Stimulated activated CD4-positive, alpha-beta T cell treated with anti-CD3 and anti-CD28 coated beads, Interleukin-1b, Interleukin-23, amount 100 ng/mL, for 4 hours (primary cell): Measurements from ENCODE around the gene RBM10.

Experiments
- DNase-seq, 2 donors: peaks; one replicate each; pipeline ENCODE4 v3.0.0-alpha.2; 2020; ENCODE audit warnings: low read depth in 2 of 2

Gene RBM10

DNA sequence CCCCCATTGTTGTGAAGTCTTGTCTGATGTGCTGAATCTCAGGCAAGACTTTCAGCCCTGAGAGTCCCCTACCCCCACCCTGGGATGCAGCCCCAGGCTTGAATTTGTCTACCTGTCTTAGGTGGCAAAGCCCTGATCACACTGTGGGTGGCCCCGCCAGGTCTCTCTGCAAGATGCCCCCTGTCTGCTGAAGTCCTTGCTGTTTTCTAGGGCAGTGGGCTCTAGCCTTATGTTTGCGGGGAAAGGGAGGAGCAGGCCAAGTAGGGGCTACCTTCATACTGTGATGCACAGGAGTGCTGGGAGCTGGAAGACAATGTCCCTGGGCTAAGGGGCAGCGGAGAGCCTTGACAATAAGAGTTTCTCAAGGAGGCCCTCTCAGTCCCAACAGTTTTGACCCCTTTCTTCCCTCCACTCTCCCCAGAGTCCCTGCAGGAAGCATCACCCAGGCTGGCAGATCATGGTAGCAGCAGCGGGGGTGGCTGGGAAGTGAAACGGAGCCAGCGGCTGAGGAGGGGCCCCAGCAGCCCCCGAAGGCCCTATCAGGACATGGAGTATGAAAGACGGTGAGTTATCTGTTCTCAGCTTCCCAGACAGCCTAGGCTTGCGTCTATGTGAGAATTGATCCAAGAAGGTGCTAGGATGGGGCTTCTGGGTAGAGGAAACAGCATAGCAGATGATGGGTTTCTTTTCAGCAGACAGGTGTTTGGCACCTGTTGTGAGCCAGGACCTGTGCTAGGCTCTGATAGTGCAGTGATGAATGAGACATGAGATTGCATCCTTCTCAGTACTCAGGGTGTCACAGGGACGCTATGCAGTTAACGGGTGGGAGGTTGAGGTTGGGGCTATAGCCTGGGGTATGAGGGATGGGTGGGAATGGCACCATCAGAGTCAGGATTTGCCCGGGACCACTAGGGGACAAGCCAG, 2.2 kb downstream of the RBM10 start:
- DNase-seq: no peak

GRCh38 chrX:47148946-47149345, 3.9 kb downstream of the RBM10 start:
- DNase-seq: no peak

DNA sequence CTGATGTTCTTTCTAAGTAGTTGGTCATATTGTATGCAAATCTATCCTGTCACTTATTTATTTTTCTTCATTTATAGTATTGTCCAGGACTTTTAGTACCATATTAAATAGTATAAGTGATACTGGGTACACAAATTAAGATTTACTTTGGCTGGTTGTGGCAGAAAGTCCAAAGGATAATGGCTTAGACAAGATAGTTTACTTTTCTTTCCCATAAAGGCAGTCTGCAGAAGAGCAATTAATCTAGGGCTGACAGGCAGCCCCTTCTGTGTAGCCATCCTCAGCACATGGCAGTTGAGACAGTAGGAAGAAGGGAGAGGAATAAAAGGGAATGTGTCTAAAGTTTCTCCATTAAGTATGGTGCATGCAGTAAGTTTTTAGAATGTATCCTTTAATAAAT, 6.4 kb downstream of the RBM10 start:
- DNase-seq: no peak

- DNase-seq: no peak
Measured at GRCh38 chrX:47156611-47157520, 11.8 kb downstream of the RBM10 start.

DNA sequence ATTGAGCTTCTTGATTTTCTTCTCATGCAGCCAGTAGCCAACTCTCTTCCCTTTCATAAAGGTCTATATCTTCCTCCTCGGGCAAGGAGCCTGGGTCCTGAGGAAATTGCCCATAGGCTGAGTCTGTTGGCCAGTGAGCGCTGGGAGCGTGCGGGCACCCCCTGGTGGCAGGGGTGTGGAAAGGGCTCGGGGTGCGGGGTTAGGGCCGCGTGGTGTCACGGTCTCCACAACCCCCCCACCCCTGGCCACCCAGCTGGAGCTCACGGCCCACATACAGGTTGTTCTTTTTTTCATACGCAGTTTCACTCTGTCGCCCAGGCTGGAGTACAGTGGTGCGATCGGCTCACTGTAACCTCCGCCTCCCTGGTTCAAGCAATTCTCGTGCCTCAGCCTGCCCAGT, 13.1 kb downstream of the RBM10 start:
- DNase-seq: no peak

GRCh38 chrX:47158781-47159180, 13.8 kb downstream of the RBM10 start:
- DNase-seq: no peak

DNA sequence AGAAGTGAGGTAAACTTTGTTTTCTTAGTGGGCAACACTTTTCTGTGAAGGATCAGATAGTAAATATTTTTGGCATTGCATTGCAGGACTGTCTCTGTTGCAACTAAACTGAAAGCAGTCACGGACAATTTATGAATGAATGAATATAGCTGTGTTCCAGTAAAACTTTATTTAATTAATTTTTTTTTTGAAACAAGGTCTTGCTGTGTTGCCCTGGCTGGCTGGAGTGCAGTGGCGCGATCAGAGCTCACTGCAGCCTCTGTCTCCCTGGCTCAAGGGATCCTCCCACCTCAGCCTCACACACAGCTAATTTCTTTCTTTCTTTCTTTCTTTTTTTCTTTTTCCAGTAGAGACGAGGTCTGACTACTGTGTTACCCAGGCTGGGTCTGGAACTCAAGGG, 15.8 kb downstream of the RBM10 start:
- DNase-seq: no peak

GRCh38 chrX:47162927-47163583, 18.0 kb downstream of the RBM10 start:
- DNase-seq: no peak

GRCh38 chrX:47164420-47164819, 19.4 kb downstream of the RBM10 start:
- DNase-seq: no peak

DNA sequence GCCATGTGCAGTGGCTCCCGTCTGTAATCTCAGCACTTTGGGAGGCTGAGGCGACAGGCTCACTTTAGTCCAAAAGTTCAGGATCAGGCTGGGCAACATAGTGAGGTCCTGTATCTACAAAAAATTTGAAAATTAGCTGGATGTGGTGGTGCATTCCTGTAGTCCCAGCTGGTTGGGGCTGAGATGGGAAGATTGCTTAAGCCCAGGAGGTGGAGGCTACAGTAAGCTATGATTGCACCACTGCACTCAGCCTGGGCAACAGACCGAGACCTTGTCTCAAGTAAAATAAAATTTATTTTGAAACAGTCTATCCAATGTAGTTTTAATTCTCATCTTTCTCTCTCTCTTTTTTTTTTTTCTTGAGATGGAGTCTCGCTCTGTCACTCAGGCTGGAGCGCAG, 21.1 kb downstream of the RBM10 start:
- no peak for DNase-seq

- no peak for DNase-seq
Measured at GRCh38 chrX:47168495-47169073, 23.6 kb downstream of the RBM10 start.

DNA sequence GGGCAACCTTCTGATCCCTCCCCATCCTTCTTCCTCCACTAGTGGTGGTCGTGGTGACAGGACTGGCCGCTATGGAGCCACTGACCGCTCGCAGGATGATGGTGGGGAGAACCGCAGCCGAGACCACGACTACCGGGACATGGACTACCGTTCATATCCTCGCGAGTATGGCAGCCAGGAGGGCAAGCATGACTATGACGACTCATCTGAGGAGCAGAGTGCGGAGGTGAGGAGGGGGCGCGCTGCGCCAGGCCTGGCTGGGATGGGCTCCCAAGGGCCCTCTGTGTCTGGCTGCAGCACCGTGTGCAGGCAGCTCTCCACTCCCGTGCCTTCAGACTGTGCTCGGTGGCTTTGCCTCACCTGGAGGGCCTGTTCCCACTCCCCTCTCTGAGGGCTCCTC, 24.3 kb downstream of the RBM10 start:
- DNase-seq: no peak

GRCh38 chrX:47169726-47170515, 24.9 kb downstream of the RBM10 start:
- no peak for DNase-seq

GRCh38 chrX:47170861-47171692, 26.1 kb downstream of the RBM10 start:
- no peak for DNase-seq

GRCh38 chrX:47171996-47172395, 27.0 kb downstream of the RBM10 start:
- no peak for DNase-seq

DNA sequence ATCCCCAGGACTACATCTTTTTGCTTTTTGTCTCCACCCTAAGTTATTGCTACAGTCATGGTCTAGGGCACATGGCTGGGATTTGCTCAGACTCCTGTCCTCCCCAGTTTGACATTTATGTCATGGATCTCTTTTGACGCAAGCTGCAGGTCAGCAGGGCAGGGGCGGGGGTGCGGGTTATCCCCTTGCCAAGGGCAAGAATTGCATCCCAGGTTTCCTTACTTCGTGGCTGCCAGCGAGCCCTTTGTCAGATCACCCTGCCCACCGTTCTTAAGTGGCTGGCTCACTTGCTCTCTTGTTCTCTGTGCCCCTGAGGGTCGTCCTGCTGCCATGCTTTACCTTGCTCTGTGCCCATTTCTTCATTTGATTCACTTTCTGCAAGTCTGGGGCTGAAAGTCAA, 27.5 kb downstream of the RBM10 start:
- no peak for DNase-seq

GRCh38 chrX:47172971-47173792, 28.2 kb downstream of the RBM10 start:
- DNase-seq: no peak

DNA sequence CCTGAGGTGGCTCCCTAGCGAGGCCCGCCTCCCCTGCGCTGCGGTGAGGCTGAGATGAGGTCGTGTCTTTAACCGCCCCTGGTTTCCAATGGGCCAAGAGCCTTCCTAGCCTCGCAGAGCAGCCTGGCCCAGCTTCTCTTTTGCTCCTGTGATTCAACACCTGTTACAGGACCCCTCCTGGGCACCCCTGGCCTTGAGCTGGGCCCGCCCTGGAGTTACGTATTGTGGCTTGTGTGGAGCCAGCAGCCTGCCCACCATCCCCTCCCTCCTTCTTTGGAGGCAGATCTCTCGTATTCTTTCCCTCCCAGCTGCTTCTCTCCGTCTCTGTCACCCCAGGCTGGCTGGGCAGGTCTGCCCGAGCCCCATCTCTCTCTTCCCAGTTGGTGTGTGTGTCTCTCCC, 29.4 kb downstream of the RBM10 start:
- no peak for DNase-seq
